Stimulated activated CD8-positive, alpha-beta memory T cell treated with anti-CD3 and anti-CD28 coated beads, Interleukin-7, amount 100 ng/mL, for 4 hours (primary cell): ENCODE measurements around the gene SGO1.

Experiments
- DNase-seq, 2 donors: peaks; one replicate each; pipeline ENCODE4 v3.0.0-alpha.2; 2020; ENCODE audit warnings: low read depth in 2 of 2

SGO1 gene

GRCh38 chr3:20154928-20155327, 31.1 kb downstream of the SGO1 start:
- DNase-seq: no peak

- no peak for DNase-seq
These were observed 31.9 kb downstream of the SGO1 start for GRCh38 chr3:20154078-20154477.

GRCh38 chr3:20148466-20148865, 37.5 kb downstream of the SGO1 start:
- no peak for DNase-seq

- DNase-seq: no peak
These were observed 38.6 kb downstream of the SGO1 start for GRCh38 chr3:20147361-20147760.

- DNase-seq: no peak
These were observed 39.7 kb downstream of the SGO1 start for GRCh38 chr3:20146301-20146700.

GRCh38 chr3:20145874-20146273, 40.1 kb downstream of the SGO1 start:
- DNase-seq: no peak

GRCh38 chr3:20143519-20143918, 42.5 kb downstream of the SGO1 start:
- DNase-seq: no peak

GRCh38 chr3:20142517-20142916, 43.5 kb downstream of the SGO1 start:
- DNase-seq: no peak

GRCh38 chr3:20141851-20142250, 44.2 kb downstream of the SGO1 start:
- no peak for DNase-seq

GRCh38 chr3:20141316-20141715, 44.7 kb downstream of the SGO1 start:
- no peak for DNase-seq

- DNase-seq: no peak
These were observed 45.1 kb downstream of the SGO1 start for GRCh38 chr3:20140881-20141280.

- no peak for DNase-seq
These were observed 48.4 kb downstream of the SGO1 start for GRCh38 chr3:20137647-20138046.

- DNase-seq: no peak
These were observed 49.8 kb downstream of the SGO1 start for GRCh38 chr3:20136231-20136630.

- DNase-seq: no peak
These were observed 55.9 kb downstream of the SGO1 start for GRCh38 chr3:20130106-20130505.

- DNase-seq: no peak
These were observed 57.6 kb downstream of the SGO1 start for GRCh38 chr3:20128358-20128757.

GRCh38 chr3:20125897-20126296, 60.1 kb downstream of the SGO1 start:
- DNase-seq: no peak

GRCh38 chr3:20125289-20125688, 60.7 kb downstream of the SGO1 start:
- no peak for DNase-seq

- DNase-seq: no peak
These were observed 62.8 kb downstream of the SGO1 start for GRCh38 chr3:20123131-20123652.

- no peak for DNase-seq
These were observed 64.9 kb downstream of the SGO1 start for GRCh38 chr3:20121088-20121487.
